Activated CD8-positive, alpha-beta memory T cell treated with anti-CD3 and anti-CD28 coated beads for 1 hour (primary cell): ENCODE data around the gene ING3.
"Not testable (repeated sequence)": the region's sequence is repeated elsewhere in the genome, so short reads cannot be mapped to it uniquely, and the experiment has no call there.

ENCODE experiments used
- DNase-seq, 2 donors: peaks; one replicate each; pipeline ENCODE4 v3.0.0-alpha.2; 2020; ENCODE audit warnings: low read depth in 1 of 2; ENCODE audit errors: extremely low read depth in 1 of 2

The ING3 gene

GRCh38 chr7:120949998-120950538 lies 509 bp upstream of the ING3 start:
- no peak for DNase-seq

GRCh38 chr7:120951309-120951699 lies 727 bp downstream of the ING3 start:
- DNase-seq = no peak

GRCh38 chr7:120951826-120952225 lies 1.2 kb downstream of the ING3 start:
- DNase-seq = no peak

- DNase-seq = no peak
Observed at GRCh38 chr7:120955577-120956149, 5.1 kb downstream of the ING3 start.

- no peak for DNase-seq
Observed at GRCh38 chr7:120959929-120960484, 9.4 kb downstream of the ING3 start.

GRCh38 chr7:120960714-120961113 lies 10.1 kb downstream of the ING3 start:
- no peak for DNase-seq

GRCh38 chr7:120961638-120962173 lies 11.1 kb downstream of the ING3 start:
- DNase-seq = no peak

- DNase-seq = no peak
Observed at GRCh38 chr7:120964088-120964487, 13.5 kb downstream of the ING3 start.

GRCh38 chr7:120966961-120967360 lies 16.4 kb downstream of the ING3 start:
- no peak for DNase-seq

- no peak for DNase-seq
Observed at GRCh38 chr7:120973849-120974248, 23.3 kb downstream of the ING3 start.

GRCh38 chr7:120979765-120980499 lies 29.4 kb downstream of the ING3 start:
- no peak for DNase-seq

- no peak for DNase-seq
Observed at GRCh38 chr7:120981117-120981516, 30.5 kb downstream of the ING3 start.

- DNase-seq = no peak
Observed at GRCh38 chr7:120981888-120982615, 31.5 kb downstream of the ING3 start.

- DNase-seq = not testable (repeated sequence)
Observed at GRCh38 chr7:120983592-120983991, 33.0 kb downstream of the ING3 start.

- no peak for DNase-seq
Observed at GRCh38 chr7:120984406-120984805, 33.8 kb downstream of the ING3 start.

- DNase-seq = no peak
Observed at GRCh38 chr7:120985130-120985758, 34.7 kb downstream of the ING3 start.

- DNase-seq = no peak
Observed at GRCh38 chr7:120985839-120986238, 35.3 kb downstream of the ING3 start.

GRCh38 chr7:120986650-120987049 lies 36.1 kb downstream of the ING3 start:
- no peak for DNase-seq

GRCh38 chr7:120987280-120987679 lies 36.7 kb downstream of the ING3 start:
- DNase-seq = no peak

- DNase-seq = peak; percentile 63 to 72
Observed at GRCh38 chr7:120987683-120988590, 37.4 kb downstream of the ING3 start.
